Tibial nerve (tissue), 4 donors: ENCODE measurements around the gene ANKRD11.

ENCODE experiments used
- EP300 ChIP-seq, 2 donors: sonication (generic); formaldehyde crosslinking; IDR thresholded peaks; one replicate each; pipeline ENCODE4 v1.6.1; 2017; ENCODE audit warnings: antibody characterized with exemption in 2 of 2, mild to moderate bottlenecking in 1 of 2
- POLR2A ChIP-seq, 2 donors: fragments of 450-650 bp; IDR thresholded peaks; one replicate each; pipeline ENCODE4 v1.6.1; 2017; ENCODE audit warnings: antibody characterized with exemption in 2 of 2, mild to moderate bottlenecking in 2 of 2, moderate library complexity in 2 of 2
- TF ChIP-seq, protein P1 (sequence below), 5 experiments: fragments of 200-600 bp in 3 of 5; fragments of 450-650 bp in 2 of 5; sonication (generic) in 3 of 5; IDR thresholded peaks; one replicate each; pipeline ENCODE4 v1.5.1; 2016 to 2019; ENCODE audit warnings: antibody characterized with exemption in 5 of 5, mild to moderate bottlenecking in 3 of 5, moderate library complexity in 2 of 5

DNA sequence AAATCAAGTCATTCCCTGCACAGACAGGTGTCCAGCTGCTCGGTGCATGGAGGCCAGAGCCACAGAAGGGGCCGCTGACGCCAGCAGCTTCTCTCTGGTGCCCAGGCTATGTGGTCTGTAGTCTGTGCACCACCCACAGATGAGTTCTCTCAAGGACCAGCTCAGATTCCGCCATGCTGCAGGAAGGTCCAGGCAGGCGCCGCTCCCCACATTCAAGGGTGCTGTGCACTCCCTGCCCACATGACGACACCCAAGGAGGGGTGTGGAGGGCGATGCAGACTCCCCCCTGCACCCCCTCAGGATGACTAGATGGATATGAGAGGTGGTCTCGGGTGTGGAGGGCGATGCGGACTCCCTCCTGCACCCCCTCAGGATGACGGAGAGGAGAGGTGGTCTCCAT lies 119.0 kb downstream of the ANKRD11 start:
- TF ChIP-seq, protein P1, sequence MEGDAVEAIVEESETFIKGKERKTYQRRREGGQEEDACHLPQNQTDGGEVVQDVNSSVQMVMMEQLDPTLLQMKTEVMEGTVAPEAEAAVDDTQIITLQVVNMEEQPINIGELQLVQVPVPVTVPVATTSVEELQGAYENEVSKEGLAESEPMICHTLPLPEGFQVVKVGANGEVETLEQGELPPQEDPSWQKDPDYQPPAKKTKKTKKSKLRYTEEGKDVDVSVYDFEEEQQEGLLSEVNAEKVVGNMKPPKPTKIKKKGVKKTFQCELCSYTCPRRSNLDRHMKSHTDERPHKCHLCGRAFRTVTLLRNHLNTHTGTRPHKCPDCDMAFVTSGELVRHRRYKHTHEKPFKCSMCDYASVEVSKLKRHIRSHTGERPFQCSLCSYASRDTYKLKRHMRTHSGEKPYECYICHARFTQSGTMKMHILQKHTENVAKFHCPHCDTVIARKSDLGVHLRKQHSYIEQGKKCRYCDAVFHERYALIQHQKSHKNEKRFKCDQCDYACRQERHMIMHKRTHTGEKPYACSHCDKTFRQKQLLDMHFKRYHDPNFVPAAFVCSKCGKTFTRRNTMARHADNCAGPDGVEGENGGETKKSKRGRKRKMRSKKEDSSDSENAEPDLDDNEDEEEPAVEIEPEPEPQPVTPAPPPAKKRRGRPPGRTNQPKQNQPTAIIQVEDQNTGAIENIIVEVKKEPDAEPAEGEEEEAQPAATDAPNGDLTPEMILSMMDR (IDR thresholded peaks at IDR 0.05), result no peak
- TF ChIP-seq POLR2A (IDR thresholded peaks at IDR 0.05), result no peak
- no peak for TF ChIP-seq EP300 (IDR thresholded peaks at IDR 0.05)
